VCaP (cell line): ENCODE results near the gene F7.

ENCODE experiments used
- H3K27ac ChIP-seq: fragments of 450-650 bp; 2 replicates; pipeline ENCODE4 v1.5.1; 2017
- CTCF ChIP-seq: fragments of 450-650 bp; conservative IDR thresholded peaks from 2 replicates; pipeline ENCODE4 v1.5.1; 2017; ENCODE audit warnings: mild to moderate bottlenecking, moderate library complexity

Gene F7

GRCh38 chr13:113125506-113126264 is 20.1 kb downstream of the F7 start:
- no peak overlapping the region for H3K27ac ChIP-seq
- TF ChIP-seq CTCF, result no peak

GRCh38 chr13:113126265-113127150 is 20.9 kb downstream of the F7 start:
- TF ChIP-seq CTCF, result no peak
- no peak overlapping the region for H3K27ac ChIP-seq

GRCh38 chr13:113129480-113129879 is 23.9 kb downstream of the F7 start:
- no peak for TF ChIP-seq CTCF
- H3K27ac ChIP-seq, result no peak overlapping the region

- TF ChIP-seq CTCF, result no peak
- H3K27ac ChIP-seq, result no peak overlapping the region
These were observed 24.5 kb downstream of the F7 start for GRCh38 chr13:113129921-113130750.

GRCh38 chr13:113135281-113135760 is 29.7 kb downstream of the F7 start:
- no peak overlapping the region for H3K27ac ChIP-seq
- no peak for TF ChIP-seq CTCF

- no peak overlapping the region for H3K27ac ChIP-seq
These were observed 32.2 kb downstream of the F7 start for GRCh38 chr13:113137691-113138298.

More at GRCh38 chr13:113137691-113138298, 32.2 kb downstream of the F7 start:
- no peak for TF ChIP-seq CTCF
